Loucy (cell line): ENCODE data around the gene NKAPL.

ENCODE experiments used
- CTCF ChIP-seq: fragments of 200-600 bp; sonication (generic); conservative IDR thresholded peaks from 2 replicates; pipeline ENCODE4 v1.5.1; 2014; ENCODE audit warnings: mild to moderate bottlenecking, antibody characterized with exemption, low read length
- EZH2phosphoT487 ChIP-seq: fragments of 200-600 bp; IDR thresholded peaks from 2 replicates; pipeline ENCODE4 v1.6.1; 2018; ENCODE audit warnings: antibody characterized with exemption, mild to moderate bottlenecking, moderate library complexity, borderline replicate concordance

DNA sequence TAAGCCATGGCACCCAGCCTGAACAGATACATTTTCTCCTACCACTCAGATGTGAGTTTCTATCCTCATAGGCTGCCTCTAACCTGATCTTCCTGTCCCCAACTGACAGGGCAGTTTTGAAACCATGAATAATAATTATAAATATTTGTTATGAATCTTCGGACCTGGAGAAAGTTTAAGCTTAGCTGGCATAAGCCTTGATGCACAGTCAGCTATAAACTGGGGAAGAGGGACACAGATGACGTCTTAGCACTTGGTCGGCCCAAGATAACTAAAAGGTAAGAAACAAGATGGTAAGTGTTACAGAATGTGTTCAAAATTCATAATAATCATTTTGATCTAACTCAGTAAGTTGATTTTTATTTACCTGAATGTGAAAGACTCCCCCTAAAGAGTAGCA is 15.2 kb upstream of the NKAPL start:
- TF ChIP-seq CTCF (no peak), EZH2phosphoT487 (no peak)
